GM19455 (cell line): Measurements from ENCODE around the gene FMO2.

Experiments used
- ATAC-seq: cut with Tn5 transposase; IDR thresholded peaks from one replicate; pipeline ENCODE4 v1.9.1; 2021; ENCODE audit not compliant: unreplicated experiment

FMO2 gene, protein sequence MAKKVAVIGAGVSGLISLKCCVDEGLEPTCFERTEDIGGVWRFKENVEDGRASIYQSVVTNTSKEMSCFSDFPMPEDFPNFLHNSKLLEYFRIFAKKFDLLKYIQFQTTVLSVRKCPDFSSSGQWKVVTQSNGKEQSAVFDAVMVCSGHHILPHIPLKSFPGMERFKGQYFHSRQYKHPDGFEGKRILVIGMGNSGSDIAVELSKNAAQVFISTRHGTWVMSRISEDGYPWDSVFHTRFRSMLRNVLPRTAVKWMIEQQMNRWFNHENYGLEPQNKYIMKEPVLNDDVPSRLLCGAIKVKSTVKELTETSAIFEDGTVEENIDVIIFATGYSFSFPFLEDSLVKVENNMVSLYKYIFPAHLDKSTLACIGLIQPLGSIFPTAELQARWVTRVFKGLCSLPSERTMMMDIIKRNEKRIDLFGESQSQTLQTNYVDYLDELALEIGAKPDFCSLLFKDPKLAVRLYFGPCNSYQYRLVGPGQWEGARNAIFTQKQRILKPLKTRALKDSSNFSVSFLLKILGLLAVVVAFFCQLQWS

GRCh38 chr1:171185091-171185490 is at the start of gene FMO2:
Gene FMO2 (plus strand): TSS chr1:171185300. CDS start chr1:171185714, 414 bp downstream.
- ATAC-seq: no peak

DNA sequence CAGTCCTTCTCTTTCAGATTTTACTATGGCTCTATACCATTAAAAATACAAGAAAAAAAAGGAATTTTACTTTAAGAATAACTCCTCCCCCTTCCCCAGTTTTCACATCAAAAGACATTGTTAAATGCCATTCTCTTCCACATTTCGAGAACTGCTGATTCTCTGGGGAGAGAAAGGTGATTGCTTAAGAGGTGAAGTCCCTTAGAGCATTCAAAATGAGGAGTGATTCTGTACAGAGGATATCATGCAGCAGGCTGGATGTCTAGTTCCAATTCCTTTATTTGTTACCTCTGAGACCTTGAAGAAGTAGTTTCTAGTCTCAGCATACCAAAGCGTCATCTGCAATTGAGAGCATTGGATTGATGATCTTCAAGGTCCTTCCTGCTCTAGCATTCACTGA is 47.5 kb upstream of the FMO2 start:
- no peak for ATAC-seq

GRCh38 chr1:171138980-171139379 is 46.1 kb upstream of the FMO2 start:
- ATAC-seq: no peak

- no peak for ATAC-seq
These were observed 45.2 kb upstream of the FMO2 start for GRCh38 chr1:171139890-171140289.

DNA sequence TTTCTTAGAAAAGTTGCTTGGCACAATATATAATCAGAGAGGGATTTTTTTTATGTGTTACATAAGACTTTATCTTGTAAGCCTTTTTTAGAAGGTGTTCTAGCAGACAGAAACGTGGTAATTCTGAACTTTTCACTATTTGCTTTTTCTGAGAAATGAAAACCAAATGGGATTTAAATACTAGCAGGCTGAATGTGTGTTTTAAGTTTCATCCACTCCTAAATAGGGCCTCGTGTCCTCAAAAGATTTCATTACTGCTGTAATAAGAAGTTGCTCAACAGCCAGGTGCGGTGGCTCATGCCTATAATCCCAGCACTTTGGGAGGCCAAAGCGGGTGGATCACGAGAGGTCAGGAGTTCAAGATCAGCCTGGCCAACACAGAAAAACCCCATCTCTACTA is 44.7 kb upstream of the FMO2 start:
- no peak for ATAC-seq

GRCh38 chr1:171140956-171141687 is 44.0 kb upstream of the FMO2 start:
- ATAC-seq: no peak

- no peak for ATAC-seq
These were observed 43.2 kb upstream of the FMO2 start for GRCh38 chr1:171141688-171142415.

GRCh38 chr1:171142416-171143385 is 42.4 kb upstream of the FMO2 start:
- no peak for ATAC-seq

- ATAC-seq: no peak
These were observed 34.9 kb upstream of the FMO2 start for GRCh38 chr1:171150156-171150555.

DNA sequence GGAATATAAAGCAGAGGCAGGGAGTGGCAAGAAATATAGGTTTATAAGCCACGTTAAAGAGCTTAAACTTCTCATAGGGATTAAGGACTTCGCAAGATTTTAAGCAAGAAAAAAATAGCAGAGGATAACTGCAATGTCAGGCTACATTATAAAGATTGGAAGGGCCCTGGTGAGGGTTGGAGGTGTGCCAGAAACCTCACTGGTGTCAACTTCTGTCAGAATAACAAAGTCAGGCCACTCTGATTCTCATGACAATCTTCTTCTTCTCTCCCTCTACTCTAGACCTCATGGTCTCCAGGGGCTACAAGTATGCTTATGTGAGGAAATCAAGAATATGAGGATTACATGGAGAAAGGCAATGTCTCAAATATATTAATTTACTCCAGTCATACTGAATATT is 32.6 kb upstream of the FMO2 start:
- no peak for ATAC-seq

- no peak for ATAC-seq
These were observed 29.6 kb upstream of the FMO2 start for GRCh38 chr1:171155484-171155883.

- no peak for ATAC-seq
These were observed 27.0 kb upstream of the FMO2 start for GRCh38 chr1:171158096-171158495.

DNA sequence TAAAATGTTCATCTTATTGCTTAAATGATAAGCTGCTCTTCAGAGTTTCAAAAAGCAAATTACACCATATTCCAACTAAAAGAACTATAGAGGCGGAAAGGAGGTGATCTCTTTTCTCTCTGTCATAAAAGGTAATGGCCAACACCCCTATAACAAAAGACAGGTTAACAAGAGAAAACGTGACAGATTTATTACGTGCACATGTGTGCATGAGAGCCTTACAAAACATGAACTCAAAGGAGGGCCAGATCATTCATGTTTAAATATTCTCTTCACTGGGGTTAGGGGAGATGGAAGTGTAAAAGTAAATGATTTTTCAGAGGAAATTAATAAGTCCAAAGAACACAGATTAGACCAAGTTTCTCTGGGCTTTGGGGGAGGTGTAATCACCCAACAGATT is 26.5 kb upstream of the FMO2 start:
- no peak for ATAC-seq

GRCh38 chr1:171159148-171159547 is 26.0 kb upstream of the FMO2 start:
- no peak for ATAC-seq

DNA sequence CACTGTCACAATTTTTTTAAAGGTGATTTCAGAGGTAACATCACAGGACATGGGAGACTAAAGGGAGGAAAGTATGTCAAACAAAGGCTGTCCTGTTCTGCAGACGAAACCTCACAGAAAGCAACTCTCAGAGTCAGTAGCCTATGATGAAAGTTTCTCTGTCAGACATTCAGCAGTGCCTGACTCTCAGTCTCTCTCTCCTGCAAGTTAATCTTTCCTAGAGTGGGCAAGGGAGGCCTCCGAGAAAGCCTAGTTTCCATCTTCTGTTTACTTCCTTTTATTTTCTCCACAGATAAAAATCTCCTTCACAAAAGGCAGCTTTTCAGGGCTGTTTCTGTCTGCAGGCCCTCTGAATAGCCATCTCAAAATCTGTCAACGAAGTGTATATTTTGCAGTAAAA is 24.9 kb upstream of the FMO2 start:
- ATAC-seq: no peak

- ATAC-seq: no peak
These were observed 24.3 kb upstream of the FMO2 start for GRCh38 chr1:171160639-171161354.

DNA sequence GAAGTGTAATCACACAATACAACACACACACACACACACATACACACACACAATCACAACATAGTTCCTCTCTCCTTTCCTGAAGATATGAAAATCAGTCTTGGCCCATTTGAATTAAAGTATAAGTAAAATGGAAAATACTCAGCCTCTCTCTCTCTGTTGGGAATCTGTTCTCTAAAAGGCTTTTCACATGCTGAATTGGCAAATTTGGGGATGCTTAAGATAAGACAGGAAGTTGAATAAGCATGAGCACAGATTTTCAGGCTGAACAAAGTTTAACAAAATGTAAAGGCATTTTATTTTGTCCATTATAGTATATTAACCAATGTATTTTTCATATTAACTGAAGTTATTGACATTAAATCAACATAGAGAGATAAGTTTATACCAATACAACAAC is 23.7 kb upstream of the FMO2 start:
- no peak for ATAC-seq

GRCh38 chr1:171166361-171166760 is 18.7 kb upstream of the FMO2 start:
- ATAC-seq: no peak

DNA sequence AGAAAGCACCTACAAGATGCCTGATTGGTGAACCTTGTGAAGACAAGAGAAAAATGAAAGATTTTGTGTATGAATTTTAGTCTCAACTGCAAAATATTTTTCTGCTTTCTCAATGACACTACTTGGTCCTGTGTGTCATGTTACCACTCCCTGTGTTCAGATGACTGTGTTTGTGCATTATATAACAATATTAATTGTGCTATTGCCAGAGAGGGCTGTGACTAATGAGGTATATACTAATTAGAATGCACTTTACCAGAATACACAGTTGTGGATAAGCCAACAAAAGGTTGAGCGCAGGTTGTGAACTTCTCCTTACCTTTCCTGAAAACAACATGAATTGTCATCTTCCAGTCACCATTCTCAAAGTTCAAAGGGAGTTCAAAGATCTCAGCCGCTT is 17.3 kb upstream of the FMO2 start:
- ATAC-seq: no peak

GRCh38 chr1:171172471-171172870 is 12.6 kb upstream of the FMO2 start:
- no peak for ATAC-seq
